Loucy (cell line): ENCODE results near the gene TGFBR3L.

Source experiments
- H2AFZ ChIP-seq: fragments of 200-600 bp; sonication (generic); 2 replicates; pipeline ENCODE4 v1.6.0; 2016; ENCODE audit warnings: antibody characterized with exemption, mild to moderate bottlenecking, low read length, moderate library complexity
- H3F3A ChIP-seq: fragments of 200-600 bp; 2 replicates; pipeline ENCODE4 v1.6.0; 2016; ENCODE audit warnings: antibody characterized with exemption, low read depth, mild to moderate bottlenecking
- H3K27me3 ChIP-seq: fragments of 200-600 bp; sonication (generic); 2 replicates; pipeline ENCODE4 v1.6.1; 2014; ENCODE audit warnings: low read length, mild to moderate bottlenecking; ENCODE audit not compliant: insufficient read depth, poor library complexity, severe bottlenecking
- H3K36me3 ChIP-seq: fragments of 200-600 bp; sonication (generic); 2 replicates; pipeline ENCODE4 v1.6.1; 2016; ENCODE audit warnings: low read length; ENCODE audit not compliant: insufficient read depth
- H3K4me1 ChIP-seq: fragments of 200-600 bp; sonication (generic); 2 replicates; pipeline ENCODE4 v1.5.1; 2014; ENCODE audit warnings: low read length, mild to moderate bottlenecking; ENCODE audit not compliant: insufficient read depth, poor library complexity, severe bottlenecking
- H3K4me2 ChIP-seq: fragments of 200-600 bp; sonication (generic); 2 replicates; pipeline ENCODE4 v1.6.0; 2014; ENCODE audit warnings: antibody characterized with exemption, low read length, low read depth, mild to moderate bottlenecking; ENCODE audit not compliant: poor library complexity, severe bottlenecking
- H3K4me3 ChIP-seq: fragments of 200-600 bp; sonication (generic); 2 replicates; pipeline ENCODE4 v1.5.1; 2014; ENCODE audit warnings: low read length, mild to moderate bottlenecking, mixed read lengths; ENCODE audit not compliant: poor library complexity, severe bottlenecking
- H3K79me2 ChIP-seq: fragments of 200-600 bp; sonication (generic); 2 replicates; pipeline ENCODE4 v1.6.1; 2014; ENCODE audit warnings: low read length; ENCODE audit not compliant: insufficient read depth
- H3K9ac ChIP-seq: fragments of 200-600 bp; sonication (generic); 2 replicates; pipeline ENCODE4 v1.6.0; 2014; ENCODE audit warnings: mild to moderate bottlenecking, low read depth, low read length, moderate library complexity; ENCODE audit not compliant: poor library complexity, severe bottlenecking
- H3K9me2 ChIP-seq: fragments of 200-600 bp; sonication (generic); replicated peaks from 2 replicates; pipeline ENCODE4 v1.6.1; 2016; ENCODE audit warnings: low read depth, low read length, mixed read lengths
- H3K9me3 ChIP-seq: fragments of 200-600 bp; sonication (generic); 2 replicates; pipeline ENCODE4 v1.6.1; 2014; ENCODE audit warnings: mild to moderate bottlenecking, antibody characterized with exemption, low read length, low read depth; ENCODE audit not compliant: insufficient read depth
- H4K20me1 ChIP-seq: fragments of 200-600 bp; sonication (generic); 2 replicates; pipeline ENCODE4 v1.6.0; 2014; ENCODE audit warnings: antibody characterized with exemption, low read length, mild to moderate bottlenecking; ENCODE audit not compliant: insufficient read depth, poor library complexity, severe bottlenecking
- CTCF ChIP-seq: fragments of 200-600 bp; sonication (generic); conservative IDR thresholded peaks from 2 replicates; pipeline ENCODE4 v1.5.1; 2014; ENCODE audit warnings: mild to moderate bottlenecking, antibody characterized with exemption, low read length
- EZH2phosphoT487 ChIP-seq: fragments of 200-600 bp; IDR thresholded peaks from 2 replicates; pipeline ENCODE4 v1.6.1; 2018; ENCODE audit warnings: antibody characterized with exemption, mild to moderate bottlenecking, moderate library complexity, borderline replicate concordance

The TGFBR3L gene

GRCh38 chr19:7867092-7867844, 47.4 kb upstream of the TGFBR3L start:
- no peak overlapping the region for H3K4me2 ChIP-seq
- no peaks in the 10 kb centered on the region for H3K9me2 ChIP-seq
- no peaks in the 10 kb centered on the region for H4K20me1 ChIP-seq
- H2AFZ ChIP-seq, result no peak overlapping the region
- TF ChIP-seq EZH2phosphoT487 (no peak), CTCF (no peak)
- H3K79me2 ChIP-seq, result no peaks in the 10 kb centered on the region
- no peaks in the 10 kb centered on the region for H3K36me3 ChIP-seq
- no peaks in the 10 kb centered on the region for H3K9me3 ChIP-seq
- no peak overlapping the region for H3K9ac ChIP-seq
- no peaks in the 10 kb centered on the region for H3K27me3 ChIP-seq
- H3K4me3 ChIP-seq, result no peak overlapping the region
- peaks cover 4% of the 10 kb centered on the region; the same call in 1 of the 2 replicates for H3F3A ChIP-seq
- H3K4me1 ChIP-seq, result peaks cover 11% of the 10 kb centered on the region

- no peak overlapping the region for H3K4me3 ChIP-seq
Observed at GRCh38 chr19:7868326-7868670, 46.3 kb upstream of the TGFBR3L start.

GRCh38 chr19:7868671-7869452, 45.8 kb upstream of the TGFBR3L start:
- peaks cover 4% of the 10 kb centered on the region; the same call in 1 of the 2 replicates for H3F3A ChIP-seq
- peaks cover 11% of the 10 kb centered on the region for H3K4me1 ChIP-seq
- no peaks in the 10 kb centered on the region for H4K20me1 ChIP-seq
- TF ChIP-seq EZH2phosphoT487 (no peak), CTCF (no peak)
- H3K9me3 ChIP-seq, result no peaks in the 10 kb centered on the region
- no peaks in the 10 kb centered on the region for H3K36me3 ChIP-seq
- no peak overlapping the region for H3K4me2 ChIP-seq
- H3K9ac ChIP-seq, result no peak overlapping the region
- H3K27me3 ChIP-seq, result no peaks in the 10 kb centered on the region
- H2AFZ ChIP-seq, result no peak overlapping the region
- no peak overlapping the region for H3K4me3 ChIP-seq
- H3K79me2 ChIP-seq, result no peaks in the 10 kb centered on the region
- H3K9me2 ChIP-seq, result no peaks in the 10 kb centered on the region

More at GRCh38 chr19:7868326-7868670, 46.3 kb upstream of the TGFBR3L start:
- no peak for TF ChIP-seq EZH2phosphoT487
- no peak for TF ChIP-seq CTCF
- Histone ChIP-seq H3K36me3 (no peaks in the 10 kb centered on the region), H3K4me1 (peaks cover 11% of the 10 kb centered on the region), H4K20me1 (no peaks in the 10 kb centered on the region), H3F3A (peaks cover 4% of the 10 kb centered on the region; the same call in 1 of the 2 replicates), H3K79me2 (no peaks in the 10 kb centered on the region), H2AFZ (no peak overlapping the region), H3K9me2 (no peaks in the 10 kb centered on the region), H3K27me3 (no peaks in the 10 kb centered on the region), H3K9me3 (no peaks in the 10 kb centered on the region), H3K9ac (no peak overlapping the region), H3K4me2 (no peak overlapping the region)
